A549 (cell line): ENCODE measurements around the gene TYK2. TPM values are rescaled to one million over a fixed set of nuclear protein-coding genes. Genes with fewer than 3 reads are reported as not detected.

ENCODE experiments used
- ATAC-seq, 2 experiments: fragments of 200-7000 bp in 1 of 2; fragments of >200 bp in 1 of 2; cut with Nextera tagmentation in 1 of 2; cut with Tn5 transposase in 1 of 2; 3 replicates each; pipeline versions ENCODE4 v1.8.0 to v1.9.1; 2018 to 2020; ENCODE audit warnings: mild to moderate bottlenecking in 1 of 2, moderate library complexity in 1 of 2
- CTCF ChIA-PET: fragments of 300-600 bp; sonication (Branson Sonifier 250); formaldehyde crosslinking; extraction: SDS; loops from one replicate; lab custom pipeline; 2021; ENCODE audit warnings: antibody characterized with exemption, inconsistent platforms; lab: Yijun Ruan, JAX
- POLR2A ChIA-PET: fragments of 350-600 bp; formaldehyde crosslinking; extraction: SDS; loops from one replicate; lab custom pipeline; 2021; ENCODE audit warnings: antibody characterized with exemption, inconsistent platforms; lab: Yijun Ruan, JAX
- DNase-seq, 2 experiments: peaks; one replicate each; pipeline versions ENCODE4 v3.0.0 to v3.0.0-alpha.2; 2011 to 2016; ENCODE audit warnings: low read depth in 1 of 2, low spot score in 1 of 2
- FAIRE-seq: peaks from 2 replicates; lab custom pipeline; 2011; peaks lifted over from hg19 to GRCh38; lab: Jason Lieb, UNC
- H3K27ac ChIP-seq, 2 experiments: fragments of >200 bp; sonication (Bioruptor Twin); formaldehyde crosslinking; 3 replicates each; pipeline ENCODE4 v1.5.1; 2016 to 2017
- H3K4me1 ChIP-seq: fragments of >200 bp; sonication (Bioruptor Twin); formaldehyde crosslinking; 3 replicates; pipeline ENCODE4 v1.6.1; 2016
- H3K4me2 ChIP-seq: fragments of >200 bp; sonication (Bioruptor Twin); formaldehyde crosslinking; 3 replicates; pipeline ENCODE4 v1.6.1; 2016
- H3K4me3 ChIP-seq: fragments of >200 bp; sonication (Bioruptor Twin); formaldehyde crosslinking; 3 replicates; pipeline ENCODE4 v1.5.1; 2016
- H3K9me3 ChIP-seq: fragments of >200 bp; sonication (Bioruptor Twin); formaldehyde crosslinking; 3 replicates; pipeline ENCODE4 v1.6.1; 2016
- CBX8 ChIP-seq: fragments of 200-600 bp; sonication (generic); IDR thresholded peaks from 2 replicates; pipeline ENCODE4 v1.6.1; 2016
- EHF ChIP-seq: fragments of 250-450 bp; sonication (Bioruptor Pico); IDR thresholded peaks from 2 replicates; pipeline ENCODE4 v1.5.0; 2020; ENCODE audit warnings: mild to moderate bottlenecking
- ESRRA ChIP-seq: fragments of 150-350 bp; IDR thresholded peaks from 2 replicates; pipeline ENCODE4 v1.6.1; 2014; ENCODE audit warnings: mild to moderate bottlenecking, low read length, borderline replicate concordance
- FOSB ChIP-seq: fragments of 250-450 bp; sonication (Bioruptor Pico); IDR thresholded peaks from 2 replicates; pipeline ENCODE4 v1.5.0; 2020; ENCODE audit warnings: mild to moderate bottlenecking, moderate library complexity
- HDAC2 ChIP-seq: fragments of 200-600 bp; sonication (generic); IDR thresholded peaks from 2 replicates; pipeline ENCODE4 v1.6.1; 2016
- HOXB13 ChIP-seq: fragments of 250-450 bp; sonication (Bioruptor Pico); IDR thresholded peaks from 2 replicates; pipeline ENCODE4 v1.5.0; 2020; ENCODE audit warnings: low read depth, mild to moderate bottlenecking, moderate library complexity
- JUN ChIP-seq, 2 experiments: fragments of >200 bp; sonication (Bioruptor Twin); formaldehyde crosslinking; IDR thresholded peaks; 2 replicates in 1 of 2; 3 replicates in 1 of 2; pipeline ENCODE4 v1.6.1; 2016 to 2017
- KDM5A ChIP-seq: fragments of 200-600 bp; sonication (generic); IDR thresholded peaks from 2 replicates; pipeline ENCODE4 v1.6.1; 2016; ENCODE audit warnings: antibody characterized with exemption, mild to moderate bottlenecking
- MAZ ChIP-seq: fragments of 150-350 bp; IDR thresholded peaks from 2 replicates; pipeline ENCODE4 v1.6.1; 2014; ENCODE audit warnings: antibody characterized with exemption, low read depth, low read length, borderline replicate concordance
- NPAS2 ChIP-seq: fragments of 250-450 bp; sonication (Bioruptor Pico); IDR thresholded peaks from 2 replicates; pipeline ENCODE4 v1.8.0; 2022; ENCODE audit warnings: mild to moderate bottlenecking, moderate library complexity, borderline replicate concordance
- RCOR1 ChIP-seq: fragments of 150-350 bp; IDR thresholded peaks from 2 replicates; pipeline ENCODE4 v1.6.1; 2014; ENCODE audit warnings: antibody characterized with exemption, low read length, low read depth
- SMC3 ChIP-seq: fragments of >200 bp; sonication (Bioruptor Twin); formaldehyde crosslinking; IDR thresholded peaks from 3 replicates; pipeline ENCODE4 v1.6.1; 2018; ENCODE audit warnings: inconsistent platforms
- ZC3H11A ChIP-seq: fragments of 450-650 bp; IDR thresholded peaks from 2 replicates; pipeline ENCODE4 v1.6.1; 2014; ENCODE audit warnings: antibody characterized with exemption, mild to moderate bottlenecking
- WGBS: methylation state at CpG from one replicate; pipeline ENCODE4 v1.1.6; 2017; ENCODE audit errors: missing lambda C conversion rate; 5-methylcytosine and 5-hydroxymethylcytosine counted together
- polyA plus RNA-seq, 4 experiments: library from polyadenylated mRNA; depleted of rRNA in 3 of 4; stranded (reverse); fragments of >200 nt; fragmentation: RNase III in 1 of 4; extraction: RNeasy Plus Mini Kit Qiagen cat#74134 plus additional on column Dnase treatment in 1 of 4; gene quantifications; 2 replicates in 3 of 4; 3 replicates in 1 of 4; pipeline ENCODE4 v1.2.3, GENCODE V29; 2011 to 2017
- small RNA-seq, 6 experiments: library from RNA; depleted of rRNA; stranded (forward); fragments of <200 nt; gene quantifications; one replicate each; pipeline ENCODE3, GENCODE V24; 2012
- TF ChIP-seq, protein P1 (sequence below): fragments of 200-600 bp; sonication (generic); IDR thresholded peaks from 2 replicates; pipeline ENCODE4 v1.6.1; 2016; ENCODE audit warnings: antibody characterized with exemption, mild to moderate bottlenecking, moderate library complexity

The TYK2 gene
- polyA plus RNA-seq, 2 of the 4 experiments (the other 2 are of a cell fraction): 17.0 to 57.1 TPM

DNA sequence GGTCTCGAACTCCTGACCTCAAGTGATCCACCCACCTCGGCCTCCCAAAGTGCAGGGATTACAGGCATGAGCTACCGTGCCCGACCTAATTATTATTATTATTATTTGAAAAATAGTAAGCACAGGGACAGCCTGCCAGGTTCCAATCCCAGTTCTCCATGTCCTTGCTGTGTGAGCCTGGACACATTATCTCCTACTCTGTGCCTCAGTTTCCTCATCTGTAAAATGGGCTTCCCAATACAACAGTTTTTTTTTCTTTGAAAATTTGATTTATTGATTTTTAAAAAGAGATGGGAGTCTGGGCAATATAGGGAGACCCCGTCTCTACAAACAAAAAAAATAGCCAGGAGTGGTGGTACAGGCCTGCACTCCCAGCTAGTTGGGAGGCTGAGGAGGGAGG, 74.0 kb downstream of the TYK2 start (continued):
- TF ChIP-seq, protein P1, sequence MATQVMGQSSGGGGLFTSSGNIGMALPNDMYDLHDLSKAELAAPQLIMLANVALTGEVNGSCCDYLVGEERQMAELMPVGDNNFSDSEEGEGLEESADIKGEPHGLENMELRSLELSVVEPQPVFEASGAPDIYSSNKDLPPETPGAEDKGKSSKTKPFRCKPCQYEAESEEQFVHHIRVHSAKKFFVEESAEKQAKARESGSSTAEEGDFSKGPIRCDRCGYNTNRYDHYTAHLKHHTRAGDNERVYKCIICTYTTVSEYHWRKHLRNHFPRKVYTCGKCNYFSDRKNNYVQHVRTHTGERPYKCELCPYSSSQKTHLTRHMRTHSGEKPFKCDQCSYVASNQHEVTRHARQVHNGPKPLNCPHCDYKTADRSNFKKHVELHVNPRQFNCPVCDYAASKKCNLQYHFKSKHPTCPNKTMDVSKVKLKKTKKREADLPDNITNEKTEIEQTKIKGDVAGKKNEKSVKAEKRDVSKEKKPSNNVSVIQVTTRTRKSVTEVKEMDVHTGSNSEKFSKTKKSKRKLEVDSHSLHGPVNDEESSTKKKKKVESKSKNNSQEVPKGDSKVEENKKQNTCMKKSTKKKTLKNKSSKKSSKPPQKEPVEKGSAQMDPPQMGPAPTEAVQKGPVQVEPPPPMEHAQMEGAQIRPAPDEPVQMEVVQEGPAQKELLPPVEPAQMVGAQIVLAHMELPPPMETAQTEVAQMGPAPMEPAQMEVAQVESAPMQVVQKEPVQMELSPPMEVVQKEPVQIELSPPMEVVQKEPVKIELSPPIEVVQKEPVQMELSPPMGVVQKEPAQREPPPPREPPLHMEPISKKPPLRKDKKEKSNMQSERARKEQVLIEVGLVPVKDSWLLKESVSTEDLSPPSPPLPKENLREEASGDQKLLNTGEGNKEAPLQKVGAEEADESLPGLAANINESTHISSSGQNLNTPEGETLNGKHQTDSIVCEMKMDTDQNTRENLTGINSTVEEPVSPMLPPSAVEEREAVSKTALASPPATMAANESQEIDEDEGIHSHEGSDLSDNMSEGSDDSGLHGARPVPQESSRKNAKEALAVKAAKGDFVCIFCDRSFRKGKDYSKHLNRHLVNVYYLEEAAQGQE: no peak

DNA sequence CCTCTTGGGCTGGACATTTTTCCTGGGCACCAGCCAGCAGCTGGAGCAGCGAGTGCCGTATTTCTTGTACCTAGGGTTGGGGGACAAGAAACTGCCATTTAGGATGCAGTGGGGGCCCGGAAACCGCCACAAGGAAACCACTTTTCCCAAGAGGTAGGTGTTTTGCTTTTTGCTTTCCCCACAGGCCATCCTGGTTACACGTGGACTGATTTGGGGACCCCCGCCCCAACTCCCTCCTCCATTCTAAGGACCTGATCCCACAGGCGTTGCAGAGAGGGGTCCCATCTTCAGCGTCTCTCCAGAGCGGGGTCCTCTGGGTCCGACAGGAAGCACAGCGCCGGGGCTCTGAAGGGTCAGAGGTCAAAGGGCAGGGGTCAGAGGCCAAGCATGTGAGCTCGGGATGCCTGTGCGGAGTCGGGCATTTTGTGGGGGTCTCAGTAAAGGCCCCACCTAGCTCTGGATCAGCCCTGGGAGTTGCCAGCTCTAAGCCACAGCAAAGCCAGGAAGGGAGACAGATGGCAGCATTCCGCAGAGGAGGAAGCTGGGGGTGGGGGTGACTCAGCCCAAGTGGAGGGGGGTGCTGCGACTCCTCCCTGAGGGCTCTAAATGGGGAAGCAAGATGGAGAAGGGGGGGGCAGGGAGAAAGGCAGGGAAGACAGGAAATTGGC, 75.1 kb downstream of the TYK2 start:
- no peak overlapping the region for H3K27ac ChIP-seq
- no peak for TF ChIP-seq RCOR1
- TF ChIP-seq ESRRA: no peak
- no peak for TF ChIP-seq JUN (IDR thresholded peaks at IDR 0.05)
- no peak for TF ChIP-seq NPAS2 (CRISPR knock-in tag)
- no peak for TF ChIP-seq SMC3
- no peak for TF ChIP-seq MAZ
- TF ChIP-seq HOXB13 (CRISPR knock-in tag): no peak
- TF ChIP-seq FOSB (CRISPR knock-in tag): no peak
- no peak for TF ChIP-seq EHF
- no peak for TF ChIP-seq HDAC2
- TF ChIP-seq CBX8: no peak
- TF ChIP-seq ZC3H11A: no peak
- no peak for TF ChIP-seq KDM5A
- H3K4me3 ChIP-seq: no peak overlapping the region
- no peak for ATAC-seq
- H3K4me1 ChIP-seq: no peaks in the 10 kb centered on the region
- H3K9me3 ChIP-seq: no peaks in the 10 kb centered on the region
- WGBS: 89% methylated on average over 9 of the region's 17 CpGs
- no peak for DNase-seq
- no peak for FAIRE-seq
- no peak overlapping the region for H3K4me2 ChIP-seq
- ChIA-PET POLR2A (no interaction called here), CTCF (interaction anchor here (0.7 to 2.0 kb wide), 5 partner anchors 12 to 86 kb away, joined by 3 to 5 read pairs (median 3); no protein-coding TSS in a partner anchor)

Small RNA genes lying within 50 kb of the gene (small RNA-seq; reads per million reads assigned to genes)
- gene AC011511.1 (0 reads per million in 6 experiments), gene AC011511.4 (0 reads per million in 6 experiments)

Other genes with a start within 250 kb of the TYK2 start
- gene DNMT1, start 185.6 kb downstream of the TYK2 start, polyA plus RNA-seq (2011; rRNA removed): 85.2 and 86.2 TPM in 2 replicates
- gene DNMT1, start 185.6 kb downstream of the TYK2 start, polyA plus RNA-seq (2017; fragmentation: RNase III; extraction: RNeasy Plus Mini Kit Qiagen cat#74134 plus additional on column Dnase treatment): 85.2 to 90.5 TPM (median 86.3 TPM) in 3 replicates
- gene S1PR2, start 149.2 kb downstream of the TYK2 start, polyA plus RNA-seq (2011; rRNA removed): 0.72 and 0.85 TPM in 2 replicates
- 0.87 to 0.96 TPM (median 0.93 TPM) in 3 replicates for gene S1PR2, start 149.2 kb downstream of the TYK2 start, polyA plus RNA-seq (2017; fragmentation: RNase III; extraction: RNeasy Plus Mini Kit Qiagen cat#74134 plus additional on column Dnase treatment)
- gene MRPL4, start 128.4 kb downstream of the TYK2 start, polyA plus RNA-seq (2011; rRNA removed): 25.9 and 26.4 TPM in 2 replicates
- gene MRPL4, start 128.4 kb downstream of the TYK2 start, polyA plus RNA-seq (2017; fragmentation: RNase III; extraction: RNeasy Plus Mini Kit Qiagen cat#74134 plus additional on column Dnase treatment): 51.4 to 52.2 TPM (median 51.8 TPM) in 3 replicates
- gene ICAM1, start 109.5 kb downstream of the TYK2 start, polyA plus RNA-seq (2011; rRNA removed): 1.4 and 3.5 TPM in 2 replicates
- 1.2 to 2.6 TPM (median 1.5 TPM) in 3 replicates for gene ICAM1, start 109.5 kb downstream of the TYK2 start, polyA plus RNA-seq (2017; fragmentation: RNase III; extraction: RNeasy Plus Mini Kit Qiagen cat#74134 plus additional on column Dnase treatment)
- not detected in 2 replicates for gene ICAM4, start 93.6 kb downstream of the TYK2 start, polyA plus RNA-seq (2011; rRNA removed)
- gene ICAM4, start 93.6 kb downstream of the TYK2 start, polyA plus RNA-seq (2017; fragmentation: RNase III; extraction: RNeasy Plus Mini Kit Qiagen cat#74134 plus additional on column Dnase treatment): not detected in 3 replicates
- gene ICAM5, start 90.6 kb downstream of the TYK2 start, polyA plus RNA-seq (2011; rRNA removed): 0.35 and 0.58 TPM in 2 replicates
- gene ICAM5, start 90.6 kb downstream of the TYK2 start, polyA plus RNA-seq (2017; fragmentation: RNase III; extraction: RNeasy Plus Mini Kit Qiagen cat#74134 plus additional on column Dnase treatment): 0.77 to 1.5 TPM (median 0.81 TPM) in 3 replicates
- 0.84 and 1.2 TPM in 2 replicates for gene ZGLP1, start 70.8 kb downstream of the TYK2 start, polyA plus RNA-seq (2011; rRNA removed)
- gene ZGLP1, start 70.8 kb downstream of the TYK2 start, polyA plus RNA-seq (2017; fragmentation: RNase III; extraction: RNeasy Plus Mini Kit Qiagen cat#74134 plus additional on column Dnase treatment): 1.7 to 2.1 TPM (median 1.9 TPM) in 3 replicates
- 9.9 and 13.1 TPM in 2 replicates for gene FDX2, start 64.6 kb downstream of the TYK2 start, polyA plus RNA-seq (2011; rRNA removed)
- gene FDX2, start 64.6 kb downstream of the TYK2 start, polyA plus RNA-seq (2017; fragmentation: RNase III; extraction: RNeasy Plus Mini Kit Qiagen cat#74134 plus additional on column Dnase treatment): 22.2 to 25.8 TPM (median 23.5 TPM) in 3 replicates
- gene RAVER1, start 47.0 kb downstream of the TYK2 start, polyA plus RNA-seq (2011; rRNA removed): 1.8 and 3.0 TPM in 2 replicates
- gene RAVER1, start 47.0 kb downstream of the TYK2 start, polyA plus RNA-seq (2017; fragmentation: RNase III; extraction: RNeasy Plus Mini Kit Qiagen cat#74134 plus additional on column Dnase treatment): 20.4 to 22.1 TPM (median 21.4 TPM) in 3 replicates
- gene ICAM3, start 40.9 kb downstream of the TYK2 start, polyA plus RNA-seq (2011; rRNA removed): 4.7 and 5.3 TPM in 2 replicates
- 6.2 to 7.3 TPM (median 6.6 TPM) in 3 replicates for gene ICAM3, start 40.9 kb downstream of the TYK2 start, polyA plus RNA-seq (2017; fragmentation: RNase III; extraction: RNeasy Plus Mini Kit Qiagen cat#74134 plus additional on column Dnase treatment)
- 125 and 152 TPM in 2 replicates for gene CDC37, start 23.0 kb upstream of the TYK2 start, polyA plus RNA-seq (2011; rRNA removed)
- 214 to 236 TPM (median 220 TPM) in 3 replicates for gene CDC37, start 23.0 kb upstream of the TYK2 start, polyA plus RNA-seq (2017; fragmentation: RNase III; extraction: RNeasy Plus Mini Kit Qiagen cat#74134 plus additional on column Dnase treatment)
- 1.2 and 2.2 TPM in 2 replicates for gene PDE4A, start 40.0 kb upstream of the TYK2 start, polyA plus RNA-seq (2011; rRNA removed)
- 3.7 to 3.9 TPM (median 3.9 TPM) in 3 replicates for gene PDE4A, start 40.0 kb upstream of the TYK2 start, polyA plus RNA-seq (2017; fragmentation: RNase III; extraction: RNeasy Plus Mini Kit Qiagen cat#74134 plus additional on column Dnase treatment)
- 49.3 and 60.6 TPM in 2 replicates for gene KEAP1, start 122.8 kb upstream of the TYK2 start, polyA plus RNA-seq (2011; rRNA removed)
- 67.7 to 73.6 TPM (median 72.1 TPM) in 3 replicates for gene KEAP1, start 122.8 kb upstream of the TYK2 start, polyA plus RNA-seq (2017; fragmentation: RNase III; extraction: RNeasy Plus Mini Kit Qiagen cat#74134 plus additional on column Dnase treatment)
- 0.99 and 2.1 TPM in 2 replicates for gene S1PR5, start 136.9 kb upstream of the TYK2 start, polyA plus RNA-seq (2011; rRNA removed)
- 3.0 to 3.8 TPM (median 3.1 TPM) in 3 replicates for gene S1PR5, start 136.9 kb upstream of the TYK2 start, polyA plus RNA-seq (2017; fragmentation: RNase III; extraction: RNeasy Plus Mini Kit Qiagen cat#74134 plus additional on column Dnase treatment)
- 6.9 and 7.3 TPM in 2 replicates for gene ATG4D, start 163.3 kb upstream of the TYK2 start, polyA plus RNA-seq (2011; rRNA removed)
- 10.4 to 12.4 TPM (median 10.7 TPM) in 3 replicates for gene ATG4D, start 163.3 kb upstream of the TYK2 start, polyA plus RNA-seq (2017; fragmentation: RNase III; extraction: RNeasy Plus Mini Kit Qiagen cat#74134 plus additional on column Dnase treatment)
- gene KRI1, start 185.4 kb upstream of the TYK2 start, polyA plus RNA-seq (2011; rRNA removed): 10.6 and 21.6 TPM in 2 replicates
- gene KRI1, start 185.4 kb upstream of the TYK2 start, polyA plus RNA-seq (2017; fragmentation: RNase III; extraction: RNeasy Plus Mini Kit Qiagen cat#74134 plus additional on column Dnase treatment): 23.2 to 25.6 TPM (median 25.2 TPM) in 3 replicates
- 2.6 and 3.1 TPM in 2 replicates for gene CDKN2D, start 188.4 kb upstream of the TYK2 start, polyA plus RNA-seq (2011; rRNA removed)
- gene CDKN2D, start 188.4 kb upstream of the TYK2 start, polyA plus RNA-seq (2017; fragmentation: RNase III; extraction: RNeasy Plus Mini Kit Qiagen cat#74134 plus additional on column Dnase treatment): 3.9 to 4.3 TPM (median 4.1 TPM) in 3 replicates
- 13.0 and 17.4 TPM in 2 replicates for gene AP1M2, start 206.7 kb upstream of the TYK2 start, polyA plus RNA-seq (2011; rRNA removed)
- gene AP1M2, start 206.7 kb upstream of the TYK2 start, polyA plus RNA-seq (2017; fragmentation: RNase III; extraction: RNeasy Plus Mini Kit Qiagen cat#74134 plus additional on column Dnase treatment): 44.8 to 53.1 TPM (median 45.0 TPM) in 3 replicates
- gene SLC44A2, start 245.0 kb upstream of the TYK2 start, polyA plus RNA-seq (2011; rRNA removed): 8.3 and 10.3 TPM in 2 replicates
- 6.7 to 10.1 TPM (median 8.3 TPM) in 3 replicates for gene SLC44A2, start 245.0 kb upstream of the TYK2 start, polyA plus RNA-seq (2017; fragmentation: RNase III; extraction: RNeasy Plus Mini Kit Qiagen cat#74134 plus additional on column Dnase treatment)